Activated naive CD4-positive, alpha-beta T cell treated with anti-CD3 and anti-CD28 coated beads, Interleukin-2, amount 50 U/mL, for 72 hours (primary cell): Measurements from ENCODE around the gene GPI. TPM values are rescaled to one million over a fixed set of nuclear protein-coding genes. Genes with fewer than 3 reads are reported as not detected.

Source experiments
- ATAC-seq, 2 donors: fragments of 150-1000 bp; cut with Tn5 transposase; 2 replicates each; pipeline ENCODE4 v1.10.0; 2021; ENCODE audit warnings: mild to moderate bottlenecking in 2 of 2, moderate library complexity in 2 of 2
- DNase-seq, 2 donors: peaks; one replicate each; pipeline ENCODE4 v3.0.0; 2021 to 2022; ENCODE audit warnings: low spot score in 2 of 2
- H3K27ac Mint-ChIP-seq, 2 donors: one replicate each; pipeline ENCODE4 v1.8.0; 2022; ENCODE audit warnings: mild to moderate bottlenecking in 2 of 2, mixed read lengths in 2 of 2
- H3K36me3 Mint-ChIP-seq, 2 donors: one replicate each; pipeline ENCODE4 v1.8.0; 2022; ENCODE audit warnings: mixed read lengths in 2 of 2
- H3K9me3 Mint-ChIP-seq, 2 donors: one replicate each; pipeline ENCODE4 v1.8.0; 2022; ENCODE audit warnings: mixed read lengths in 2 of 2
- total RNA-seq, 2 donors: library from RNA; stranded (reverse); gene quantifications; one replicate each; pipeline ENCODE4 v1.2.3, GENCODE V29; 2022

GPI gene
- total RNA-seq, 2 donors from 2014 or later: 359 to 904 TPM

DNA sequence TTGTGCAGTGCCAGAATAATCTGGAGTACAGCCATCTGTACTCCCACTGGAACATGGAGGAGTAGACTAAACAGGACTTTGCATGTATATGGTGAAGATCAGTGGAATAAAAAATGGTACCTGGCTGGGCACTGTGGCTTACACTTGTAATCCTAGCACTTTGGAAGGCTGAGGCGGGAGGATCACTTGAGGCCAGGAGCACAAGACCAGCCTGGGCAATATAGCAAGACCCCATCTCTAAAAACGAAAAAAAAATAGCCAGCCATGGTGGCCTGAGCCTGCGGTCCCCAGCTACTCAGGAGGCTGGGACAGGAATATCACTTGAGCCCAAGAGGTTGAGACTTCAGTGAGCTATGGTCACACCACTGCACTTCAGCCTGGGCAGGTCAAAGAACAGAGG lies 83.2 kb downstream of the GPI start:
- peaks cover 19 to 45% of the 10 kb centered on the region in 2 donors for H3K36me3 Mint-ChIP-seq
- no peak for ATAC-seq
- DNase-seq: no peak
- peak overlapping the region in 1 of 2 donors; percentile 19 for H3K27ac Mint-ChIP-seq
- H3K9me3 Mint-ChIP-seq: no peaks in the 10 kb centered on the region

Other genes with a start within 250 kb of the GPI start
- gene LSM14A, start 192.7 kb upstream of the GPI start, total RNA-seq: 100 to 1,000 TPM in 1 of 2 donors, 10 to 100 TPM in 1; 77.3 to 101 TPM
- 10 to 100 TPM; 11.7 to 15.0 TPM for gene GARRE1, start 110.6 kb upstream of the GPI start, total RNA-seq
- gene PDCD2L, start 39.2 kb downstream of the GPI start, total RNA-seq: 10 to 100 TPM; 18.0 to 32.8 TPM
- 100 to 1,000 TPM; 137 to 162 TPM for gene UBA2, start 63.2 kb downstream of the GPI start, total RNA-seq
- gene WTIP, start 116.6 kb downstream of the GPI start, total RNA-seq: 1 to 10 TPM in 1 of 2 donors, under 1 TPM in 1; 0.33 to 1.6 TPM